ENCODE measurements around the gene PANK3. TPM values are rescaled to one million over a fixed set of nuclear protein-coding genes. Genes with fewer than 3 reads are reported as not detected.
"Not testable (repeated sequence)": the region's sequence is repeated elsewhere in the genome, so short reads cannot be mapped to it uniquely, and the experiment has no call there.

The PANK3 gene
- total RNA-seq, 6 experiments from 2014 or later, result 29.3 to 44.7 (median 33.3) TPM

DNA sequence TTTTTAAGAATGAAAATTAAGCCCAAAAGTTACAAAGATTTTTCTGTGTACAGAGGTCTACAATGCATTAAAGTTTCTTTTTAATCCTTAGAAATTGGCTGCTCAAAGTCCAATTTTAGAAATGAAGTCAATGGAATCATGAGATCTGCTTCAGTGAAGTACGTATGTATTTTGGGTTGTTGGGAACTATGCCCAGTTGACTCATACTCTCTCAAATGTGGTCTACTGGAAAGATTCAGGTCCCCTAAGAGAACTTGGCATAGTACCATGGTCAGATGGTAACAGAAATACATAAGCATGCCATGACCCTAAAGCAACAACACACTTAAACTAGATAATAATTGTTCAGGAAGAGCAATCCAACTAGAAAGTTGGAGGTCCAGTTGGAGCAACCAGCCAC, 27.0 kb downstream of the PANK3 start:
- peaks cover 53% of the 10 kb centered on the region for H3K36me3 Mint-ChIP-seq (ENCODE audit: low read depth)

DNA sequence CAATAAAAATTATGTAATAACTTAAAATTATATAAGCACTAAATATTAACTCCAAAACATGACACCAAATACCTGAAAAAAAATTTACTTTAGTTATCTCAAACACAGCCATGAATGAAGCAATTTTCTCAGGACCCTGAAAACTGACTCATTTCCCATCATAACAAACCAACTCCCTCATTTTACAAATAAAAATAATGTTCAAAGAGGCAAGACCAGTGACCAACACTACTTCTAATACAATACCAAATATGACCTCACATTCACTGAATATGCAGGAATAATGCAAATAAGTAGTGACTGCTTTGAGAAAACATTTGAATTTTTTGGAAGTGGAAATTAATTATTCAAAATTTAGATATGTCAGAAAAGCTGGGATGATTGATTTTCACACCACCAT, 28.5 kb downstream of the PANK3 start:
- no peaks in the 10 kb centered on the region for H3K9me3 Mint-ChIP-seq
- H3K4me1 Mint-ChIP-seq (ENCODE audit: low read depth), result peaks cover 32% of the 10 kb centered on the region
- no peaks in the 10 kb centered on the region for H3K27me3 Mint-ChIP-seq (ENCODE audit: insufficient read depth)
- no peak overlapping the region for H3K27ac Mint-ChIP-seq
- H3K36me3 Mint-ChIP-seq (ENCODE audit: low read depth), result peaks cover 41% of the 10 kb centered on the region
- no peak overlapping the region for H3K4me3 Mint-ChIP-seq
- TF ChIP-seq, protein P1, sequence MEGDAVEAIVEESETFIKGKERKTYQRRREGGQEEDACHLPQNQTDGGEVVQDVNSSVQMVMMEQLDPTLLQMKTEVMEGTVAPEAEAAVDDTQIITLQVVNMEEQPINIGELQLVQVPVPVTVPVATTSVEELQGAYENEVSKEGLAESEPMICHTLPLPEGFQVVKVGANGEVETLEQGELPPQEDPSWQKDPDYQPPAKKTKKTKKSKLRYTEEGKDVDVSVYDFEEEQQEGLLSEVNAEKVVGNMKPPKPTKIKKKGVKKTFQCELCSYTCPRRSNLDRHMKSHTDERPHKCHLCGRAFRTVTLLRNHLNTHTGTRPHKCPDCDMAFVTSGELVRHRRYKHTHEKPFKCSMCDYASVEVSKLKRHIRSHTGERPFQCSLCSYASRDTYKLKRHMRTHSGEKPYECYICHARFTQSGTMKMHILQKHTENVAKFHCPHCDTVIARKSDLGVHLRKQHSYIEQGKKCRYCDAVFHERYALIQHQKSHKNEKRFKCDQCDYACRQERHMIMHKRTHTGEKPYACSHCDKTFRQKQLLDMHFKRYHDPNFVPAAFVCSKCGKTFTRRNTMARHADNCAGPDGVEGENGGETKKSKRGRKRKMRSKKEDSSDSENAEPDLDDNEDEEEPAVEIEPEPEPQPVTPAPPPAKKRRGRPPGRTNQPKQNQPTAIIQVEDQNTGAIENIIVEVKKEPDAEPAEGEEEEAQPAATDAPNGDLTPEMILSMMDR (IDR thresholded peaks at IDR 0.05), result no peak
- no peak for DNase-seq

More for the DNA sequence above, 27.0 kb downstream of the PANK3 start:
- Mint-ChIP-seq H3K9me3 (no peaks in the 10 kb centered on the region), H3K4me1 (ENCODE audit: low read depth) (peaks cover 32% of the 10 kb centered on the region), H3K4me3 (no peak overlapping the region), H3K27me3 (ENCODE audit: insufficient read depth) (no peaks in the 10 kb centered on the region), H3K27ac (peak overlapping the region; percentile 25)
- TF ChIP-seq, protein P1 (IDR thresholded peaks at IDR 0.05), result no peak
- DNase-seq, result peak; percentile 49

DNA sequence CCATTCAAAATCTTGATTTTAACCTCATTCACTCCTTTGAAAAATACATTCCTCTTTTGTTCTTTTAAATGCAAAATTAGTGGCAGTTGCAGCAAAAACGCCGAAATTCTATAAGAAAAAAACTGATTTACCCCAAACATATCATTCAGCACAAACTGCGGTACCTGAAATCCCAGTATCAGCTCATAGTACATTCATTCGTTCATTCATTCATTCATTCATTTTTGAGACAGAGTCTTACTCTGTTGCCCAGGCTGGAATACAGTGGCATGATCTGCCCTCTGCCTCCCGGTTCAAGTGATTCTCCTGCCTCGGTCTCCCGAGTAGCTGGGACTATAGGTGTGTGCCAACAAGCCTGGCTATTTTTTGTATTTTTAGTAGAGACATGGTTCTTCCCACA, 29.6 kb downstream of the PANK3 start:
- H3K4me3 Mint-ChIP-seq, result no peak overlapping the region
- TF ChIP-seq, protein P1 (IDR thresholded peaks at IDR 0.05), result no peak
- H3K36me3 Mint-ChIP-seq (ENCODE audit: low read depth), result peaks cover 37% of the 10 kb centered on the region
- peaks cover 25% of the 10 kb centered on the region for H3K4me1 Mint-ChIP-seq (ENCODE audit: low read depth)
- H3K9me3 Mint-ChIP-seq, result no peaks in the 10 kb centered on the region
- no peak for DNase-seq
- no peaks in the 10 kb centered on the region for H3K27me3 Mint-ChIP-seq (ENCODE audit: insufficient read depth)
- no peak overlapping the region for H3K27ac Mint-ChIP-seq

DNA sequence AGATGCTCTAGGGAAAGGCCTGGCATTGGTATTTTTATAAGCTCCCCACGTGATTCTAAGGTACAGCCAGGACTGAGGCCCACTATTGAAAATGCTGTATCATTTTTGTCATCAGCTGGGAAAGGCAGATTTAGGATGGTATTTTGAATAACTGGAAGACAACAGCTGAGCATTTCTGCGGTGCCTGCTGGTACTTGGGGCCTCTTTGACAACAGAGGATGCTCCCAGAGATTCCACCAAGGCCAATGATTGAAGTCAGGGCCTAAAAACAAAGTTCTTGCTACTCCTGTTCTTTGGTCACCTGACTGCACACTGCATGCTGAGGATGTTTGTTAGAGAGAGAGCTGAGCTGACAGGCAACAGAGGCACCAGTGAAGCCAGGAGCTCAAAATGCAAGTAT, 42.0 kb downstream of the PANK3 start:
- peaks cover 10% of the 10 kb centered on the region for H3K27me3 Mint-ChIP-seq (ENCODE audit: insufficient read depth)
- H3K27ac Mint-ChIP-seq, result no peak overlapping the region
- DNase-seq, result no peak
- H3K9me3 Mint-ChIP-seq, result no peaks in the 10 kb centered on the region
- TF ChIP-seq, protein P1 (IDR thresholded peaks at IDR 0.05), result no peak
- no peaks in the 10 kb centered on the region for H3K4me1 Mint-ChIP-seq (ENCODE audit: low read depth)
- no peak overlapping the region for H3K4me3 Mint-ChIP-seq
- H3K36me3 Mint-ChIP-seq (ENCODE audit: low read depth), result no peaks in the 10 kb centered on the region

DNA sequence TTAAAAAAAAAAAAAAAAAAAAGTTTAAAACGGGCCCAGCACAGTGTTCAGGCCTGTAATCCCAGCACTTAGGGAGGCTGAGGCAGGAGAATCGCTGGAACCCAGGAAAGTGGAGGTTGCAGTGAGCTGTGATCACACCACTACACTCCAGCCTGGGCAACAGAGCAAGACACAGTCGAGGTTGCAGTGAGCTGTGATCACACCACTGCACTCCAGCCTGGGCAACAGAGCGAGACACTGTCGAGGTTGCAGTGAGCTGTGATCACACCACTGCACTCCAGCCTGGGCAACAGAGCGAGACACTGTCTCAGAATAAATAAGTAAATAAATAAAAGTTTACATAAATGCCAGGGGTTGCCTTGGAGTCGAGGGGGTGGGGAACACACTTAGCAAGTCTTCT, 44.8 kb downstream of the PANK3 start:
- H3K27me3 Mint-ChIP-seq (ENCODE audit: insufficient read depth), result peaks cover 16% of the 10 kb centered on the region
- H3K9me3 Mint-ChIP-seq; DNase-seq; H3K27ac Mint-ChIP-seq; H3K4me3 Mint-ChIP-seq; H3K36me3 Mint-ChIP-seq (ENCODE audit: low read depth); H3K4me1 Mint-ChIP-seq (ENCODE audit: low read depth): not testable (repeated sequence)

DNA sequence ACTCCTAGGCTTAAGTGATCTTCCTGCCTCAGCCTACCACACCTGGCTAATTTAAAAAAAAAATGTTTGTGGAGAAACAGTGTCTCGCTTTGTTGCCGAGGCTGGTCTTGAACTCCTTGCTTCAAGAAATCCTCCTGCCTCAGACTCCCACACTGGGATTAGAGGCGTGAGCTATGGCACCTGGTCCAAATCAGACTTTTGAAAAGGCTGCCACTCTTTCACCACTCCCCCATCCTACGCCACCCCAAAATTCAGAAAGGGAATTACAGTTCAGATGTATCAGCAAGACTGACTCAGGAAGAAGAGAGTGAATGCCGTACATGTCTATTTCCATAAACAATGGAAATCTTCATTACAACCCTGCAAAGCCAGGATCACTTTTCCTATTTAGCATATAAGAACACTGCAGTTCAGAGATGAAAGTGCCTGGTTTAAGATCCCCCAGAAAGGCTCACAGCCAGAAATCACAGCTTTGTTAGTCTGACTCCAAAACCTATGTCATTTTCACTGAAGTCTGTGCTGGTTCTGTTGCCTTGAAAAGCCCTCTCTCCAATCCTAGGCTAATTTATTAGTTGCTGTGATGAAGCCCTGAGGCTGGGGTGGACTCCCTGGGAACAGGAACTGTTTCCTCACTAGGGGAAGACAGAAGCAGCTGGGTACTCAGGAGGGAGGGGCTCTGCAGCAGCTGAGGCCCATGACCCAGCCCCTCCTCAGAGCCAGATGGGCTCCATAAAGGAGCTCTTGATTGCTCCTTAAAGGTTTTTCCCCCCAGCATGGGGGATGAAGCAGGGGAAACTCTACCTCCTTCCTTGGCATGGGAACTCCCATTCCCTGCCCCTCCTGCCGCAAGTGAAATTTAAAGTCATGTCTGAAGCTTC, 46.9 kb downstream of the PANK3 start:
- H3K36me3 Mint-ChIP-seq (ENCODE audit: low read depth), result peaks cover 12% of the 10 kb centered on the region
- TF ChIP-seq, protein P1 (IDR thresholded peaks at IDR 0.05), result no peak
- no peaks in the 10 kb centered on the region; the same call in 1 of the 2 replicates for H3K4me1 Mint-ChIP-seq (ENCODE audit: low read depth)
- DNase-seq, result no peak
- peaks cover 19% of the 10 kb centered on the region for H3K27me3 Mint-ChIP-seq (ENCODE audit: insufficient read depth)
- peaks cover 7% of the 10 kb centered on the region for H3K9me3 Mint-ChIP-seq
- no peak overlapping the region for H3K27ac Mint-ChIP-seq
- H3K4me3 Mint-ChIP-seq, result no peak overlapping the region

Data from HFFc6 (cell line).